Measurements from ENCODE around the gene CORO2B. TPM values are rescaled to one million over a fixed set of nuclear protein-coding genes. Genes with fewer than 3 reads are reported as not detected.

CORO2B gene
- 4.2 and 6.7 TPM in 2 replicates for total RNA-seq

GRCh38 chr15:68578980-68579935, at the start of gene CORO2B:
Gene CORO2B, plus strand, starts transcription at chr15:68578993. Its CDS starts 270 bp downstream, at chr15:68579263.

Other genes starting within 250 kb of the CORO2B start
- gene ITGA11, start 146.8 kb upstream of the CORO2B start, total RNA-seq: 11.4 and 21.9 TPM in 2 replicates
- 33.6 and 47.4 TPM in 2 replicates for gene ANP32A, start 241.9 kb downstream of the CORO2B start, total RNA-seq